DMS 273 (cell line): Measurements from ENCODE around the gene LDLRAP1.
"Not testable (repeated sequence)": the region's sequence is repeated elsewhere in the genome, so short reads cannot be mapped to it uniquely, and the experiment has no call there.

Experiments
- DNase-seq: peaks from one replicate; lab custom pipeline; 2025; ENCODE audit not compliant: unreplicated experiment; lab: John Stamatoyannopoulos, UW

LDLRAP1 gene

DNA sequence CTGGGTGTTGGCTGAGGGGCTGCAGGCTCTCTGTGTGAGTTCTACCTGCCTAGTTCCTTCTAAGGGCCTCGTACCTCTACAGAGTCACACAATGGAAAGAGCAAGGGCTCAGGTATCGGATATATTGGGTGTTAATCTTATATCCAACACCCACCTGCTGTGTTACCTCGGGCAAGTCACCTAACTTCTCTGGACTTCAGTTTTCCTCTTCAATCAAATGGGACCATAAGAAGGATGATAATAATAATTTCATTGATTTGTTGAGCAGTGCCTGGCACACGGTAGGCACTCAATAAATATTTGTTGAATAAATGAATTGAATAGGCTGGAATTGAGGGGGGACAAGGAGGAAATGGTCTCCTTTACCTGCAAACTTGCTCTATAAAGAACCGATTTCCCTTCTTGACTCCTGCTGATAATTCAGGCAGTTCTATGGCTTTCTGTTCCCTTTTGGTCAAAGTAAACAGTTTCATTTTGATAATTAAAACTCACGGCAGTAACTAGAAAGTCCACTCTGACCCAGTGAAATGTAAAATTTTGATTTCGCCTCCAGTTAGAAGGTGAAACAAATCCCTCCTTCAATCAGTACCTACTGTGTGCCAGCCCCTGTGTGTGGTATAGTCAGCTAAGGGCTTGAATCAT, 56.7 kb downstream of the LDLRAP1 start:
- DNase-seq: no peak

DNA sequence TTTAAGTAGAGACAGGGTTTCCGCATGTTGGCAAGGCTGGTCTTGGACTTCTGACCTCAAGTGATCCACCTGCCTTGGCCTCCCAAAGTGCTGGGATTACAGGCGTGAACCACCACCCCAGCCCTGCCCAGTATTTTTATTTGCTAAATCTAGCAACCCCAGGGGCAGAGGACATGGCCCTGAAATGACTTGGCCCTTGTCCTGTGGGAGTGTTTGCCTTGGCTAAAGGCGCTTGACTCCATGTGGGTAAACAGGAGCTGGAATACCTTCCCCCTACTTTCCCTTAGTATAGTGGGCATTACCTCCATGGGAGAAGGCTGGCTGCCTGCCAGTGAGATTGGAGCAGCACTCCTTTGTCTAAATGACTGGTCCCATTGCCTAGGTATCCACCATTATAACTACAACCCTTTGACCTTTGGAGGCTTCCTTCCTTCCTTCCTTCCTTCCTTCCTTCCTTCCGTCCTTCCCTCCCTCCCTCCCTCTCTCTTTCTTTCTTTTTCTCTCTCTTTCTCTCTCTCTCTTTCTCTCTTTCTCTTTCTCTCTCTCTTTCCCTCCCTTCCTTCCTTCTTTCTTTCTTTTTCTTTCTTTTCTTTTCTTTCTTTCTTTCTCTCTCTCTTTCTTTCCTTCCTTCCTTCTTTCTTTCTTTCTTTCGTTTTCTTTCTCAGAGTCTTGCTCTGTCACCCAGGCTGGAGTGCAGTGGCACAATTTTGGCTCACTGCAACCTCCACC, 57.7 kb downstream of the LDLRAP1 start:
- peak; percentile 36 for DNase-seq

DNA sequence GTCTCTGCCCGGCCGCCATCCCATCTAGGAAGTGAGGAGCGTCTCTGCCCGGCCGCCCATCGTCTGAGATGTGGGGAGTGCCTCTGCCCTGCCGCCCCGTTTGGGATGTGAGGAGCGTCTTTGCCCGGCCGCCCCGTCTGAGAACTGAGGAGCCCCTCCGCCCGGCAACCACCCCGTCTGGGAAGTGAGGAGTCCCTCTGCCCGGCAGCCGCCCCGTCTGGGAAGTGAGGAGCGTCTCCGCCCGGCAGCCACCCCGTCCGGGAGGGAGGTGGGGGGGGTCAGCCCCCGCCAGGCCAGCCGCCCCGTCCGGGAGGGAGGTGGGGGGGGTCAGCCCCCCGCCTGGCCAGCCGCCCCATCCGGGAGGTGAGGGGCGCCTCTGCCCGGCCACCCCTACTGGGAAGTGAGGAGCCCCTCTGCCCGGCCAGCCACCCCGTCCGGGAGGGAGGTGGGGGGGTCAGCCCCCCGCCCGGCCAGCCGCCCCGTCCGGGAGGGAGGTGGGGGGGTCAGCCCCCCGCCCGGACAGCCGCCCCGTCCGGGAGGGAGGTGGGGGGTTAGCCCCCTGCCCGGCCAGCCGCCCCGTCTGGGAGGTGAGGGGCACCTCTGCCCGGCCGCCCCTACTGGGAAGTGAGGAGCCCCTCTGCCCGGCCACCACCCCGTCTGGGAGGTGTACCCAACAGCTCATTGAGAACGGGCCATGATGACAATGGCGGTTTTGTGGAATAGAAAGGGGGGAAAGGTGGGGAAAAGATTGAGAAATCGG, 60.6 kb downstream of the LDLRAP1 start:
- DNase-seq: not testable (repeated sequence)

GRCh38 chr1:25607123-25607522, 63.7 kb downstream of the LDLRAP1 start:
- no peak for DNase-seq

GRCh38 chr1:25608488-25609178, 65.2 kb downstream of the LDLRAP1 start:
- DNase-seq: peak; percentile 88

- DNase-seq: peak; percentile 23
Observed at GRCh38 chr1:25609921-25610320, 66.5 kb downstream of the LDLRAP1 start.

GRCh38 chr1:25610822-25611630, 67.6 kb downstream of the LDLRAP1 start:
- DNase-seq: no peak

GRCh38 chr1:25611843-25612242, 68.4 kb downstream of the LDLRAP1 start:
- no peak for DNase-seq

- DNase-seq: no peak
Observed at GRCh38 chr1:25612421-25612820, 69.0 kb downstream of the LDLRAP1 start.

- no peak for DNase-seq
Observed at GRCh38 chr1:25613091-25613490, 69.7 kb downstream of the LDLRAP1 start.

GRCh38 chr1:25614501-25615171, 71.2 kb downstream of the LDLRAP1 start:
- no peak for DNase-seq

GRCh38 chr1:25615172-25615541, 71.8 kb downstream of the LDLRAP1 start:
- no peak for DNase-seq

- peak; percentile 60 for DNase-seq
Observed at GRCh38 chr1:25615563-25616094, 72.2 kb downstream of the LDLRAP1 start.

DNA sequence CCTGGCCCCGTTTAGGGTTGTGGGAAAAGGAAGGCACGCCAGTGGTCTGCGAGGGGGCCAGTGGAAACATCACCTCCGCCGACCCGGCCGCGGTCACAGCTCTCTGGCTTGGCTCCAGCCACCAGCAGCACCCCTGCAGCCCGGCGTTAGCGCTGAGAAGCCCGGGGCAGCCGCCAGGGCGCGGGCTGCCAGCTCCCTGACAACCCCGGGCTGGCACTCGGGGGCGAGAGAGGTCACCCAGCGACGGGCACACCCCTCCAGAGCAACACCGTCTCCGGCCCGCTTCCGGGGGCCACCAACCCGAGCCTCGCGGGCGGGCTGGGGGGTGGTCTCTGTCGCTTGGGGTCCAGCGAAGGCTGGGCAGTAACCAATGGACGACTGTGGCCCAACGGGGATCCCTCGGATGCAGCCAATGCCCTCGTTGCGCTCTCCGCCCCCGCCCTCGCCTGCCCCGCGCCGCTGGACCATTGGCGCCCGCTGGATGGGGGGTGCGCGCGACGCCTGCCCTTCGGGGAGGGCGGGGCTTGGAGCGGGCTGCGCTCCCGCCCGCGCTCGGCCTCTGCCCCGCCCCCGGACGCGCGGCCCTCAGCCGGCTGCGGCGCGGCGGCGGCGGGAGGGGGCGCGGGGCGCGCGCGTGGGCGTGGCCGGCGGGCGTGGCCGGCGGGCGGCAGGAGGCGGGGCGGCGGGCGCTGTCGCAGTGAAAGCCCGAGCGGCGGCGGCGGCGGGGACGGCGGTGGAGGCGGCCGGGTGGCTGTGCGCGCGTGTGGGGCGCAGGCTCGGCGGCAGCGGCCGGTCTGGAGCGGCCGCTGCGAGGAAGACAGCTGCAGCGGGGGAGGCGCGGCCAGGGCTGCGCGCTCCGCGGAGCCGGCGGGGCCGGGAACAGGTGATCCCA, 72.9 kb downstream of the LDLRAP1 start, which contains the start of gene MAN1C1:
Gene MAN1C1 (plus strand): TSS at position 697 of the 892 bp plus-strand sequence. CDS start 1,007 bp downstream, outside the sequence.
- peak; percentile 96 for DNase-seq

DNA sequence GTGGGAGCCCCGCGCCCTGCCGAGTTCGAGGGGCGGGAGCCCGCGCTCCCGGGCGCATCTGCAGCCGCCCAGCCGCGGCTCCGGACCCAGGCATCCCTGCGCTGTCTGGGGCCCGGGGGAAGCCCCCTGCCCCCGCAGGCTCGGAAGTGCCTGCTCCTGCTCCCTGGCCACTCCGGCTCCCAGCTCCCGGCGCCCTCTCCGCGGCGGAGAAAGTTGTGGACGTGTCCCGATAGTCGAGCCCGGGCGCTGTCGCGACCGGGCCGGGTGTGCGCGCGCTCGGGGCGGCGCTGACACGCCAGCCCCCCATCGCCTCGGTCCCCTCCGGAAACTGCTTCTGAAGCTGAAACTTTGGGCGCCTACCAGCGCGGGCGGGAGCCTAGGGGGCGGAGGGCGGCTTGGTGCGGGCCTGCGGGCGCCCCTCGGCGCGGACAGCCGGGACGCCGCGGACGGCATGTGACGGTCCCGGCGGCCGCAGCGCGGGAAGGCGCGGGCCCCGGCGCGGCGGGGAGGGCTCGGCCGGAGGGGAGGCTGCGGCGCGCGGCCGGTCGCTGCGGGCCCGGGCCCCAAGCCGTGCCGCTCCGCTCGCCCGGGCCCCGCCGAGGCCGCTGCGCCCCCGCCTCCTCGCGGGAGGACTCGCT, 73.7 kb downstream of the LDLRAP1 start:
- peak; percentile 63 for DNase-seq

GRCh38 chr1:25617625-25618432, 74.4 kb downstream of the LDLRAP1 start:
- peak; percentile 31 for DNase-seq

GRCh38 chr1:25618433-25618808, 75.0 kb downstream of the LDLRAP1 start:
- no peak for DNase-seq
